Measurements from ENCODE around the gene GRM7.

GRM7 gene

DNA sequence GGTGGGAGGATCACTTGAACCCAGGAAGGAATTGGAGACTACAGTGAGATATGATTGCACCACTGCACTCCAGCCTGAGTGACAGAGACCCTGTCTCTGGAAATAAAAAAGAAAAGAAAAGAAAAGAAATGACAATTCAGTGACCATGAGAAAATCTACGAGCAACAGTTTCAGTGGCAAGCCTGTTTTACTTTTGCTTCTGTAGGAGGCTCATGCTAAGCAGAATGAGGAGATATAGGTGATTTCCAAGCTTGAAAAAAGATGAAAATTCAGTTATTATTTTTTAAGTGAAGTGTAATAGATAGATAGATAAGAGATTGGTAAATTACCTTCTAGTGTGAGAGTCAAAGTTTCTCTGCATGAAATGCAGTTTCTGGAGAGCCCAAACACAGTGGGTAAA, 651.1 kb downstream of the GRM7 start:
- DNase-seq: no peak

DNA sequence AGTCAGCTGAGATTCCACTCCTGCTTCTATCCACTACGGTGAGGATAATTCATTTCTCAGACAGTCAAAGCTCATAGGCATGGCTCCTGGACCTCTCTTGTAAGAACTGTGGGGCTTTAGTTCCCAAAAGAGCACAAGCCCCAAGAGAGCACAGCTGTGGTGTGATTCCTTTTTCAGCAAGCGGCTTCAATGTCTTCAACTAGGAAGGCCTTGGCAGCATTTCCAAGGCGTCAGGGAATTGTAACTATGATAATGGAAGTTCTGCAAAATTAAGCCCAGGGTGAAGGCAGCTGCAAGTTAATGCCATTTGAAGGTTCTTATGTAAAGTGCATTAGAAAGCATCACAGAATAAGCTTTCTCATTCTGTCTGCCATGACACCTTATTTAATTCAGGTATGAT, 657.1 kb downstream of the GRM7 start:
- DNase-seq: no peak

GRCh38 chr3:7518456-7518855, 657.5 kb downstream of the GRM7 start:
- DNase-seq: no peak

DNA sequence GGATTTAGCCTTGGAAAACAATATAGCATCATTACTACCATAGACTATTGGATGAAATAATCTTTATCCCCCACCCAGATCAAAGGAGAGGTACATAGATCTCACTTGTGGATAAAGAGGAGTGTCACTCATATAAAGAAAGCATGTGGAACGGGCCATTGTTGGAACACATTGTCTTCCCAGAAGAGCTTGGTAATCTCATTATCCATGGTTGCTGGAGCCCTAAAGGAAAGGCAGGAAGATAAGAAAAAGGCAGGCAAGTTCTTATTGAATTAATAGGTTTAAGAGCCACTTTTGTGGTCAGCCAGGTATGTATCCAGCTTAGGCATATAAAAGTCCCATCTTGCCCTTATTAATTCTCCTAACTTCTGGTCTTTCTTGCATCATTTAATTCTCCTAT, 659.1 kb downstream of the GRM7 start:
- no peak for DNase-seq

- DNase-seq: no peak
These were observed 659.7 kb downstream of the GRM7 start for GRCh38 chr3:7520593-7520992.

- no peak for DNase-seq
These were observed 675.6 kb downstream of the GRM7 start for GRCh38 chr3:7536510-7536909.

GRCh38 chr3:7536921-7537320, 676.0 kb downstream of the GRM7 start:
- no peak for DNase-seq

GRCh38 chr3:7543294-7543880, 682.5 kb downstream of the GRM7 start:
- no peak for DNase-seq

DNA sequence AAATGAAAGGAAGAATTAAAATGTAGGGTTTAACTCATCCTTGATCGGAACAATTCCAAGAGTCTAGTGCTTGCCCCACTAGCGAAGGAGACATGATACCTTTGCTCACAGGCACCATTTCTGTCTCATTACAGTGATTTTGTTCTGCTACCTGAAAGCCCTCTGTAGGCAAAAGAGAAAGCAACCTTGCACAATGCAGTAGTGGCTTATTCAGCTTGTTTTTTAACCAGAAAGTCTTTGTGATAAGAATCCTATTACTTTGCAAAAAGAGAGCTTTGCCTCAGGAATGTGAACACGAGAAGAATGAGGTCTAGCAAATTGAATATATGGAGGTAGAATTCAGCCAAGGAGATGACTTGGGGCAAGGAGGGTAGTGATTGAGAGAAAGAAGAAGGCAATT, 684.4 kb downstream of the GRM7 start:
- DNase-seq: no peak

- no peak for DNase-seq
These were observed 685.3 kb downstream of the GRM7 start for GRCh38 chr3:7546253-7546652.

DNA sequence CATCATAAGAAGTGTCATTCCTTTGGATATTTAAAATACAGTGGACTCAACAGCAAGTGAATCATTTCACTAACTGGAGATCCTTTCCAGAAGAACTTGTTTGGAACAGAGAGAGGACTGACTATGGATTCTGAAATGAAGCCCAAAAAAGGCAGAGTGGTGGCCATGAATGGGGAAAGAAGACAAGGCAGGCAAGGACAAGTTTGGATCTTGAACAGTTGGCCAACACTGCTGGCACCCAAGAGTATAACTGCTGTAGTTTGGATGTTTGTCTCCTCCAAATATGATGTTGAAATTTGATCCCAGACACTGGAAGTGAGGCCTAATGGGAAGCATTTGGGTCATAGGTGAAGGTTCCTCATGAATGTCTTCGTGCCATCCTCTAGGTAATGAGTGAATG, 686.9 kb downstream of the GRM7 start:
- no peak for DNase-seq

GRCh38 chr3:7562892-7563291, 702.0 kb downstream of the GRM7 start:
- DNase-seq: no peak

GRCh38 chr3:7565574-7565973, 704.7 kb downstream of the GRM7 start:
- DNase-seq: no peak

DNA sequence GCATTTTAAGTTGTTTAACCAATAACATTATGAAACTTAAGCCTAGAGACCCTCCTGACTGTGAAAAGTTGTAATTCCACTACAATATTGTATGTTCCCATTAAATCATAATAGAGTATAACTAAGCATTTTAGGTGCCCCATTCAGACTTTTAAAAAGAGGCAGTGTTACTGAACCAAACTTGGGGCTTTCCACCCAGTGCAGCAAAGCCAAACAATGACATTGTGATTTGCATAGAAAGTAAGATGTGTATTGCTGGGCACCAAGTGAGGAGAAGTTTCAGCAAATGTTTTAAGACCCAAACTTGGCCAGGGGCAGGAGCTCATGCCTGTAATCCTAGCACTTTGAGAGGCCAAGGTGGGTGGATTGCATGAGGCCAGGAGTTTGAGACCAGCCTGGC, 706.2 kb downstream of the GRM7 start:
- DNase-seq: no peak

- no peak for DNase-seq
These were observed 707.7 kb downstream of the GRM7 start for GRCh38 chr3:7568526-7569184.

- DNase-seq: no peak
These were observed 712.4 kb downstream of the GRM7 start for GRCh38 chr3:7573330-7573729.

GRCh38 chr3:7574435-7574834, 713.5 kb downstream of the GRM7 start:
- DNase-seq: no peak

DNA sequence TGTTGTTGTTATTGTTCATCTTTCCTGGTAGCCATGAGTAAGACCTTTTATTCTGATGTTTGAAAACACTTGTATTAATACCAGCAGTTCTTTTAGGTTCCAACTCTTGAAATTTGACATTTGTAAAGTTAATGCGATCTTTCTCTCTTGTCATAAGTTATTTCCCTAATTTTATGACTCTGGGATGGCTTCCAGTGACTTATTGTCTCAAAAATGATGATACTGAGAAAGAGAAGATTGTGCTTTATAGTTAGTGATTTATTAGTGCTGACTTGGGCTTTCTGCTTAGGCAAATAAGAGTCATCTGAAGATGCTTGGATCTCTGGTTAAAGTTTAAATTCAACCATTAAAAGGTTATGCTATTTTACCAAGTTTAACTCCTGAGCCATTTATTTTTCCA, 715.2 kb downstream of the GRM7 start:
- DNase-seq: no peak

GRCh38 chr3:7576506-7576905, 715.6 kb downstream of the GRM7 start:
- DNase-seq: no peak

- no peak for DNase-seq
These were observed 716.6 kb downstream of the GRM7 start for GRCh38 chr3:7577513-7577912.

- no peak for DNase-seq
These were observed 720.9 kb downstream of the GRM7 start for GRCh38 chr3:7581831-7582230.

DNA sequence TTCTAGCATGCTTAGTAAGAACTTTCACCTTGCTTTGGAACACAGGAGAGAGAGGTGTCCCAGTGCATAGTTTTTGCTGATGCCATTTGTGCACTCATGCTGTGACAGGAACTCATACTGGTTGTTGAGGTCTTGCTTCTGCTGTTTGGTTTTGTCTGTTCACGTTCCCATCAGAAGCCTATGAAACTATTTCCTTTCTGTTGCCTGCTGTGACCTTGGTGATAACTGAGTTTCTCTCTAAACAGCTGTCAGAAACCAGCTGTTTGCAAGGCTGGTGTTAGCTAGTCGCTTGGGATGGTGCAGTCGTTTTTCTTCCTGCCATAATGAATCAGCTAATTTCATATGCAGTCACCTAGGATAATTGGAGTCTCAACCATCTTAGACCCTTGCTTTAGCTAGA, 724.1 kb downstream of the GRM7 start:
- DNase-seq: no peak

- no peak for DNase-seq
These were observed 727.3 kb downstream of the GRM7 start for GRCh38 chr3:7588236-7588635.

- DNase-seq: no peak
These were observed 728.6 kb downstream of the GRM7 start for GRCh38 chr3:7589526-7589925.

DNA sequence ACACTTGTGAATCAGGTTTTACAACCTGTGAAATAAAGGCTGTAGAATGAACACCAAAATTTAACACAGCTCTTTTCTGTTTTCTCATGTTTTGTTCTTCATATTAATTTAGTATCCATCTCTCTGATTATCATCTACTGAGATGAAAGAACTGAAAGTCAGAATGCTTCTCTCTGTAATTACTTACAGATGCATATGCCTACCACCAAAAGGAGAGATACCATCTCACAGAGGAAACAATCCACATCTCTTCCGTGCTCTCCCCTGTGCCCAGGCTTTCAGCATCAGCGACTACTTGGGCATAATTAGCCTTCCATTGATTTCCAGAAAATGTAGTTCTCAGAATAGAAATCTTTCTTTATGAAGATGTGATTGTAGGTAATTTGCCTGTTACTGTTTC, 741.4 kb downstream of the GRM7 start:
- no peak for DNase-seq
